T-helper 17 cell (primary cell): ENCODE measurements around the gene ZNF787. TPM values are rescaled to one million over a fixed set of nuclear protein-coding genes. Genes with fewer than 3 reads are reported as not detected.
"Not testable (repeated sequence)": the region's sequence is repeated elsewhere in the genome, so short reads cannot be mapped to it uniquely, and the experiment has no call there.

ENCODE experiments used
- ATAC-seq: fragments of 150-1000 bp; cut with Tn5 transposase; 2 replicates; pipeline ENCODE4 v1.10.0; 2021; ENCODE audit warnings: mild to moderate bottlenecking, moderate library complexity
- DNase-seq, 3 donors: peaks; one replicate each; pipeline versions ENCODE4 v3.0.0 to v3.0.0-alpha.2; 2020 to 2021
- H3K9me3 ChIP-seq: one replicate; pipeline ENCODE4 v1.7.0; 2013; ENCODE audit warnings: low read length, mild to moderate bottlenecking; ENCODE audit not compliant: control insufficient read depth, poor library complexity, severe bottlenecking
- H3K27ac Mint-ChIP-seq: one replicate; pipeline ENCODE4 v1.8.0; 2022; ENCODE audit warnings: mild to moderate bottlenecking, moderate library complexity, mixed read lengths
- H3K27me3 Mint-ChIP-seq: one replicate; pipeline ENCODE4 v1.8.0; 2022; ENCODE audit warnings: mixed read lengths
- H3K36me3 Mint-ChIP-seq: one replicate; pipeline ENCODE4 v1.8.0; 2022; ENCODE audit warnings: low read depth, mixed read lengths
- H3K4me1 Mint-ChIP-seq: one replicate; pipeline ENCODE4 v1.8.0; 2022; ENCODE audit warnings: mild to moderate bottlenecking, mixed read lengths
- H3K4me3 Mint-ChIP-seq: one replicate; pipeline ENCODE4 v1.8.0; 2022; ENCODE audit warnings: mild to moderate bottlenecking, moderate library complexity, mixed read lengths
- total RNA-seq, 4 donors: library from RNA in 2 of 4; stranded (reverse) in 2 of 4; gene quantifications; one replicate each; pipeline ENCODE4 v1.2.3 and lab custom pipeline; 2022 to 2026

The ZNF787 gene
- total RNA-seq, 2 donors from 2014 or later, result 17.2 to 22.2 TPM

DNA sequence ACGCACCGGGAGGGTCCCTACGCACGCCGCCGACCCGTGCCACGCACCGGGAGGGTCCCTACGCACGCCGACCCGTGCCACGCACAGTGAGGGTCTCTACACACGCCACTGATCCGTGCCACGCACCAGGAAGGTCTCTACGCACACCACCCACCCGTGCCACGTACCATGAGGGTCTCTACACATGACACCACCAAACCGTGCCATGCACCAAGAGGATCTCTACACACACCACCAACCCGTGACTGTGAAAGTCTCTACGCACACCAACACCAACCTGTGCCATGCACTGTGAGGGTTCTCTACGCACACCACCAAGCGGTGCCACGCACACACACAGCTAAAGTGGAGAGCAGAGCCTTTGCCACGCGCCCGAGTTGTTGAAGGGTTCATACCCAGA is 16.7 kb downstream of the ZNF787 start:
- no peaks in the 10 kb centered on the region for H3K36me3 Mint-ChIP-seq
- no peaks in the 10 kb centered on the region for H3K27me3 Mint-ChIP-seq
- no peak for DNase-seq
- H3K4me3 Mint-ChIP-seq, result no peak overlapping the region
- H3K27ac Mint-ChIP-seq, result no peak overlapping the region
- peaks cover 24% of the 10 kb centered on the region for H3K4me1 Mint-ChIP-seq
- no peaks in the 10 kb centered on the region for H3K9me3 ChIP-seq
- ATAC-seq, result no peak

DNA sequence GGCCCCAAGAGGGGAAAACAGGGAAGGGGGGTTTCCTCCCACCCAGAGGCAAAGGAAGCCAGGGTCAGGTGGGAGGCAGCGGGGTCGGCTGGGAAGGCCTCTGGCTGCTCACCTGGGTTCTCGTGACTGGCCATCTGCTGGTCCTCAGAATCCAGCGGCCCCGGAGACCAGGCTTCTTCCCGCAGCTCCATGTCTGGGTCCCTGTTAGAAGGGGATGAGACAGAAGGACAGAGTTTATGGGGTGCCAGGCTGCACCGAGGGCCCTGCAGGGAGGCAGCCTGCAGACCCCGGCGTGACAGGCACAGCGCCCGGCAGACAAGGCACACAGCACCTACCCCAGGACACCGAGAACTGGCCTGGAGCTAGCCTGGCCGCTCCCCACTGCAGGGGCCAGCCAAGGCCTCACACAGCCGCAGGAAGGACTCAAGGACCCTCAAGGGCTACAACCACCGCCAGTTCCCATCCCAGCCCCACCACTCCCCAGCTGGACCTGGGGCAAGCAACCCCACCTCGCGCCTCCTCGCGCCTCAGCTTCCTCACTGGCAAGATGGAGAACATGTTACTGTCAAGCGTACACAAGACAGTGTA is 18.0 kb downstream of the ZNF787 start:
- Mint-ChIP-seq H3K27me3 (no peaks in the 10 kb centered on the region), H3K36me3 (no peaks in the 10 kb centered on the region), H3K4me3 (no peak overlapping the region), H3K4me1 (peaks cover 21% of the 10 kb centered on the region), H3K27ac (no peak overlapping the region)
- H3K9me3 ChIP-seq, result no peaks in the 10 kb centered on the region
- DNase-seq, result no peak
- ATAC-seq, result no peak

DNA sequence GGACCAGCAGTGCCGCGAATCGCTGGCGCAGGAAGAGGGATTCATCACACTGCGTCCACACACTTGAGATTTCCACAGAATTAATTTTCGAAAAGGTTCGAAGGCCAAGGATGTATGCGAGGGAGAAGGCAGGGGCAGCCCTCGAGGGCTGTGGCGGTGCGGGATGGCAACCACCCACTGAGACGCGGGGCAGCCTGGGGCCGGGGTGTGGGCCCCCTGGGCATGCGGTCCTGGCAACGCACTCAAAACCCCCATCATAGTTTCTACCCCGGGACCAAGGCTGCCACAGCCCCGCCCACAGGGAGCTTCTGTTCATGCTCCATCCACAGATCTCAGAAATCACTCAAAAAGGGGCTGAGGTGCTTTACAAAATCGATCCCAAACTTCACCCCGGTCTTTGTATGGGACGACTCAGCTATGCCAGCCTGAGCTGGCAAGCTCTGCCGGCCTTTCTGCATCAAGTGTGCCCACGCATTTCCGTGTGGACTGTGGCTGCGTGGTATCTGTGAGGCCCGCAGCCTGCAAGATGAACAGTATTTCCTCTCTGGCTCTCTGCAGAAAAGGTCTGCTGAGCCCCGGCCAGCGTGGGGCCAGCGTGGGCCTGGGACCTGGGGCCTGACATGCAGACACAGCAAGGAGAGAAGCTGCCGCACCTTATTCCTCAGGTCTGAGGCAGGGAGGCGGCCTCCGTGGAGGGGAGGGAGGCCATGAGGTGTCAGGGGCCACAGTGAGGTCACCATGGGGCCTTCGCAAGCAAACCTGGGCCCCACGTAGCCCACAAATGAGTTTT is 19.2 kb downstream of the ZNF787 start:
- Mint-ChIP-seq H3K4me1 (peaks cover 16% of the 10 kb centered on the region), H3K36me3 (no peaks in the 10 kb centered on the region), H3K4me3 (no peak overlapping the region), H3K27ac (no peak overlapping the region), H3K27me3 (no peaks in the 10 kb centered on the region)
- DNase-seq (no peak), ATAC-seq (no peak)
- no peaks in the 10 kb centered on the region for H3K9me3 ChIP-seq

DNA sequence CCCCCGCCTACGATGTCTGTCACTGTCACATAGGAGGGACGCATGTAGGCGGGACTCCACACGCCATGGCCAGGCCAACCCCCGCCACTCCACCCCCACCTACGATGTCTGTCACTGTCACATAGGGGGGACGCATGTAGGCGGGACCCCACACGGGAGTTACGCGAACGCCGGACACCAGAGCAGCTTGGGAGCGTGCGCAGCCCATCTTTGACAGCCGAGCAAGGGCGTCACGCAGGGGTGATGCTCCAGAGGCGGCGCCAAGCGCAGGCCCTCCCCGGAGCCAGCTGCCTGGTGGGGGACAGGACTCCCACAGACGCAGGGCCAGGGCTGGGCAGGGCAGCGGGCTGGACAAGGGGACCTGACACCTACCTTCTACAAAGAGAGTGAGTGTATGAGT is 20.0 kb downstream of the ZNF787 start:
- Mint-ChIP-seq H3K36me3 (no peaks in the 10 kb centered on the region), H3K27ac (no peak overlapping the region), H3K27me3 (no peaks in the 10 kb centered on the region), H3K4me3 (no peak overlapping the region), H3K4me1 (peaks cover 12% of the 10 kb centered on the region)
- DNase-seq (no peak), ATAC-seq (no peak)
- H3K9me3 ChIP-seq, result no peaks in the 10 kb centered on the region

DNA sequence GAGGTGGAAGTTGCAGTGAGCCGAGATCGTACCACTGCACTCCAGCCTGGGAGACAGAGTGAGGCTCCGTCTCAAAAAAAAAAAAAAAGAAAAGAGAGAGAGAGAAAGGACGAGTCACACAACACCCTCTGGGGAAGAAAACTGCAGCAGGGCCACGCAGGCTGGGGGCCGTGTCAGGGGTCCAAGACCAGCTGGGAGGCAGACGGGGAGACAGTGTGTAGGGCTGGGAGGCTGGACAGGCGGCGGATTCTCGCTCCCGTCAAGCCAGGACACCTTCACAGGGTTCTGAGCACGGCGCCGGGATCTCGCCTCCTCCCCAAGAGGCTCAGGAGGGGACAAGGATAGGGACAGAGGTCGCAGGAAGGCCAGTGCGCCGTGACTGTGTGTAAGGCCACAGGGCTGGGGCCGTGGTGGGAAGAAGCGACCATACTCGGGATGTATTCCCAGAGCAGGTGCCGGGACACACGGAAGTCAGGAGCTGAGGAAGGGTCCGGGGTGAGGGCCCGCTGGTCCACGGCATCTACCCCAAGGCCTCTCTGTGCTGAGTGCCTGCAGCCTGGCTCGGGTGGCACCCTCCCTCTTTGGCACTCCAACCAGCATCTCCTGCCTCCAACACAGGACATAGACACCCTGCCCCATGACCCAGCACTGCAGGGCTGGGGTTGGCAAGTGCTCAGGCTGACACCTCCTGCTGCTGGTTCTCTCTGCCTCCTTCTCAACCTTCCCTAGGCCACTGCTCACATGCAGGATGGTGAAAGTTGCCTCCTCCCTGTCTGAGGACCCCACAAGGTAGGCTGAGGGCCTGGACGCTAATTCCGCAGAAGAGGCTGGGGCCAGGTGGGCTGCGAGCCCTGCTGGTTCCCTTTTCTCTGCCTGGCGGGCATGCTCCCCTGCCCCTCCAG is 21.2 kb downstream of the ZNF787 start:
- H3K9me3 ChIP-seq, result no peaks in the 10 kb centered on the region
- ATAC-seq (no peak), DNase-seq (no peak)
- H3K27me3 Mint-ChIP-seq, result no peaks in the 10 kb centered on the region
- no peak overlapping the region for H3K27ac Mint-ChIP-seq
- no peak overlapping the region for H3K4me3 Mint-ChIP-seq
- no peaks in the 10 kb centered on the region for H3K36me3 Mint-ChIP-seq
- peaks cover 5% of the 10 kb centered on the region for H3K4me1 Mint-ChIP-seq

DNA sequence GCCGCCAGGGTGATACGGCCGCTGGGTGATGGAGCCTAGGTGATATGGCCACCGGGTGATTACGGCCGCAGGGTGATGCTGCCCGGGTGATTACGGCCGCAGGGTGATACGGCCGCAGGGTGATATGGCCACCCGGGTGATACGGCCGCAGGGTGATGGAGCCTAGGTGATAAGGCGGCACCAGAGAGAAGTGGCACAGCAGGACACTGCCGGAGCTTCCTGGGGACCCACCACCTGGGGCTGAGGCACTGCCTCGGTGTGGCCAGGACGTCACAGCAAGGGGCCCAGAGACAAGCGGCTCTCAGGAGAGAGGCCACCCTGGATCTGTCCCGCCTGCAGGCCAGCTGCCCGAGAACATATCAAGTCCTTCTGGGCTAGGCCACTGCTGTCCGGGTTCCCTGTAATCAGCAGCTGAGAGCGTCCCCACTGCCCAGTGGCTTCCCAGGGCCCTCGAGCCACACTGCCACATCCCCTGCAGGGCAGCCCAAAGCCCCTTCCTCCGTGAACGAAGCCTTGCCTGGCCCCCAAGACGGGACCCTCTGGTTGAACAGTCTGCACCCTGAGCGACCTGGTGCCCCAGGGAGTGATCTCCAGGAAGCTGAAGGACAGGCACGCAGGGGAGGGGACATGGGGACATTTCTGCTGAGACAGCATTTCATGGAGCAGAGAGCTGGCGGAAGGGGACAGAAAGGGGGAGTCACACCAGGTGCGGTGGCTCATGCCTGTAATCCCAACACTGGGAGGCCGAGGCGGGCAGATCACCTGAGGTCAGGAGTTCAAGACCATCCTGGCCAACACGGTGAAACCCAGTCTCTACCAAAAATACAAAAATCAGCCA is 22.1 kb downstream of the ZNF787 start:
- H3K36me3 Mint-ChIP-seq, result no peaks in the 10 kb centered on the region
- no peak overlapping the region for H3K4me3 Mint-ChIP-seq
- no peaks in the 10 kb centered on the region for H3K27me3 Mint-ChIP-seq
- no peak for DNase-seq
- no peaks in the 10 kb centered on the region for H3K9me3 ChIP-seq
- H3K4me1 Mint-ChIP-seq, result peaks cover 6% of the 10 kb centered on the region
- no peak for ATAC-seq
- H3K27ac Mint-ChIP-seq, result no peak overlapping the region

DNA sequence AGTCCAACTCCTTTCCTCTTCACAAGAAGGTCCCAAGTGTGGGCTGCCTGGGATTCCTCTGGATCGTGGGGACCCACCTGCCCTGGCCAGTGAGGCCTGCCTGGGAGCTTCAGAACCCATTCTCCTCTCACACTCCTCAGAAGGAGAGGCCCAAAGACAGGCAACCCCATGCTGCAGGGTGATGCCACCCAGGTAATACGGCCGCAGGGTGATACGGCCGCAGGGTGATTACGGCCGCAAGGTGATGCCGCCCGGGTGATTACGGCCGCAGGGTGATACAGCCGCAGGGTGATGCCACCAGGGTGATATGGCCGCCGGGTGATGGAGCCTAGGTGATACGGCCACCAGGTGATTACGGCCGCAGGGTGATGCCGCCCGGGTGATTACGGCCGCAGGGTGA is 22.9 kb downstream of the ZNF787 start:
- not testable (repeated sequence) for ATAC-seq, H3K27ac Mint-ChIP-seq, H3K9me3 ChIP-seq, H3K4me1 Mint-ChIP-seq, DNase-seq, H3K27me3 Mint-ChIP-seq, H3K36me3 Mint-ChIP-seq, H3K4me3 Mint-ChIP-seq

DNA sequence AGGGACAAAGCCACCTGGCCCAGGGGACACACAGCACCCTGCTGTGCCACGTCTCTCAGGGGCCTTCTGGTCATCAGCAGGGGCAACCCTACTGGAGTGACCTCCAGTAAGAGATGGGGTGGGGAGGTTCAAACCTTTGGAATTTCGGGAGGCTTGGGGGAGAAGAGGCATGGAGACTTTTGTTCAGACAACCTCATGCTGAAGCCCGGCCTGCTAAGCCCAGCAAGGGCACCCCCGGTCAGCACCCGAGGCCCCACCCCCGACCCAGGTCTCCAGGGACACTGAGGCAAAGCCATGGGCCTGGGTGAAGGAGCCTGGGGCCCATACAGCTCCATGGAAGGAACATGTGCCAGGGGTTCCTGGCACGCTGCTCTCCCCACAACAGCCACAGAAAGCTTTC is 23.3 kb downstream of the ZNF787 start:
- Mint-ChIP-seq H3K4me1 (peaks cover 8% of the 10 kb centered on the region), H3K27ac (no peak overlapping the region), H3K4me3 (no peak overlapping the region), H3K36me3 (no peaks in the 10 kb centered on the region), H3K27me3 (no peaks in the 10 kb centered on the region)
- no peak for ATAC-seq
- no peaks in the 10 kb centered on the region for H3K9me3 ChIP-seq
- no peak for DNase-seq

DNA sequence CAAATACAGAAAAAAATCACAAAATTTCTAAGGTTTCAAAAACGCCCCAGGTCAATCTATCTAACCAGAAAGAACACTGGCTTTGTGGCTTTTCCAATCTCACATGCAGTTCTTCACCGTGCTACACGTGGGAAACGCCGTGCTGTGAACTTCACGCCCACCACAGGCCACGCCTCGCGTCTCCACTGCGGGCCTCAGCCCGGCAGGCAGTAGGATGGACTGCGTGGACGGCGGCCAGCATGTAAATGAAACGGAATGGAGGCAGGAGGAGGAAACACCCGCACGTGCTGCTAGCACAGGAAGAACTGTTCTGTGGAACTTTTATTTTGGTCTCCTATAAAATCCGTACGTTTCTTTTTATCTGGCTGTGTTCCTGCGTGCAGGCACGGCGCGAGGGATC is 23.8 kb downstream of the ZNF787 start:
- no peak for ATAC-seq
- H3K4me3 Mint-ChIP-seq, result no peak overlapping the region
- H3K36me3 Mint-ChIP-seq, result no peaks in the 10 kb centered on the region
- H3K4me1 Mint-ChIP-seq, result peaks cover 6% of the 10 kb centered on the region
- H3K9me3 ChIP-seq, result no peaks in the 10 kb centered on the region
- no peak overlapping the region for H3K27ac Mint-ChIP-seq
- H3K27me3 Mint-ChIP-seq, result no peaks in the 10 kb centered on the region
- no peak for DNase-seq

DNA sequence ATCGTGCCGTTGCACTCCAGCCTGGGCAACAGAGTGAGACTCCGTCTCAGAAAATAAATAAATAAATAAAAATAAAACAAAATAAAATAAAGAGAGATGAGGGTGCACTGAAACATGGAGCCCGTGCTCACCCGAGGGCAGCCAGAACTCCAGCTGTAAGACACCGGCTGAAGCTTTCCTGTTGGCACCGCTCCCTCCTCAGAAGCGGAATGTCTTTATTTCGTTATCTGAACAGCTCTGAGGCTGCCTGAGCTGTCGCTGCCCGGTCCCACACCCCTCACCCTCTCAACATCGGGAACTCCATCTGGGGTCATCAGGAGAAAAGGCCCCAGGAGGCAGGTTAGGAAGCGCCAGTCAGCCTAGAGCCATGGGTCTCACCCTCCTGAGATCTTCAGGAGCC is 24.4 kb downstream of the ZNF787 start:
- ATAC-seq, result no peak
- Mint-ChIP-seq H3K4me1 (peaks cover 6% of the 10 kb centered on the region), H3K27ac (no peak overlapping the region), H3K4me3 (no peak overlapping the region), H3K36me3 (no peaks in the 10 kb centered on the region), H3K27me3 (no peaks in the 10 kb centered on the region)
- H3K9me3 ChIP-seq, result no peaks in the 10 kb centered on the region
- no peak for DNase-seq

DNA sequence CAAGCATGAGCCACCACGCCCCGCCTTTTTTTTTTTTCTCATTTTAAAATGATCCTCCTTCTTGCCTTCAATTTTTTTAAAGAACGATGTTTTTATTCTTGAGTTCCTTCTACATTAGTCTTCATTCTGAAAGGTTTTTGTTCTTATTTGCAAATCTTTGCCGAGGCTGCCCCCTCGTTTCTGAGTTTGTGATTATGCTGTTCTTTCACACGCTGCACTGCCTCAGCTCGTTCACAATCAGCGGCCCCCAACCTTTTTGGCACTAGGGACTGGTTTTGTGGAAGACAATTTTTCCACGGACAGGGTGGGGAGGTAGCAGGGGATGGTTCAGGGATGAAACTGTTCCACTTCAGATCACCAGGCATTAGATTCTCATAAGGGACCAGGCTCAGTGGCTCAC is 26.6 kb downstream of the ZNF787 start:
- DNase-seq (no peak), ATAC-seq (no peak)
- Mint-ChIP-seq H3K4me3 (no peak overlapping the region), H3K4me1 (peaks cover 10% of the 10 kb centered on the region), H3K36me3 (no peaks in the 10 kb centered on the region), H3K27ac (no peak overlapping the region), H3K27me3 (no peaks in the 10 kb centered on the region)
- H3K9me3 ChIP-seq, result no peaks in the 10 kb centered on the region

DNA sequence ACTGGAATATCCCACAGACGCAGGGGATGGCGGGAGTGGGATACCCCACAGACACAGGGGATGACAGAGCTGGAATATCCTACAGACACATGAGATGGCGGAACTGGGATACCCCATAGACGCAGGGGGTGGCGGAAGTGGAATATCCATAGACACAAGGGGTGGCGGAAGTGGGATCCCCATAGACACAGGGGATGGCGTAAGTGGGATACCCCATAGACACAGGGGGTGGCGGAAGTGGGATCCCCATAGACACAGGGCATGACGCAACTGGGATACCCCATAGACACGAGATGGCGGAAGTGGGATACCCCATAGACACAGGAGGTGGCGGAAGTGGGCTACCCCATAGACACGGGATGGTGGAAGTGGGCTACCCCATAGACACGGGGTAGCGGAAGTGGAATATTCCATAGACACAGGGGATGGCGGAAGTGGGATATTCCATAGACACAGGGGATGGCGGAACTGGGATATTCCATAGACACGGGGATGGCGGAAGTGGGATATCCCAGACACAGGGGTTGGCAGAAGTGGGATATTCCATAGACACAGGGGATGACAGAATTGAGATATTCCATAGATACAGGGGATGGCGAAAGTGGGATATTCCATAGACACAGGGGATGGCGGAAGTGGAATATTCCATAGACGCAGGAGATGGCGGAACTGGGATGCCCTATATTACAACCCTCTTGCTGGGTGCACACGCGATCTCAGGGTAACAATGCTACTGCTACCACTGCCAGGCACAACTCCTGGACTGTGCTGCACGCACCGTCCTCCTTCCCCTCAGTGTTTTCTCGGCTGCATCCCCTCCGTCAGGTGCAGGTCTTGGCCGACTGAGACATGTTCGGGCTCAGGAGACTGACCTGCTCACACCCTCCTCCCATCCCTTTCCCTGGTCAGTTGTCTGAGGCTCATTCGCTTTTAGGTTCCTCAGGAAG is 28.1 kb downstream of the ZNF787 start:
- Mint-ChIP-seq H3K27ac (no peak overlapping the region), H3K4me3 (no peak overlapping the region), H3K36me3 (no peaks in the 10 kb centered on the region), H3K4me1 (peaks cover 10% of the 10 kb centered on the region), H3K27me3 (no peaks in the 10 kb centered on the region)
- no peaks in the 10 kb centered on the region for H3K9me3 ChIP-seq
- no peak for DNase-seq
- ATAC-seq, result no peak
